ENCODE results near the gene LGR6.
A peak's percentile ranks its signal among the peaks of the same experiment; 100 is the strongest.

Gene LGR6

GRCh38 chr1:202204065-202204464 lies 10.5 kb downstream of the LGR6 start:
- no peaks in the 10 kb centered on the region for H3K9me2 ChIP-seq (replicated peaks; ENCODE audit: insufficient read depth, low read length)
- no peaks in the 10 kb centered on the region for H3K36me3 ChIP-seq (replicated peaks; ENCODE audit: insufficient read depth, low read length)
- no peak overlapping the region for H3K9ac ChIP-seq (ENCODE audit: low read length)
- H3K4me2 ChIP-seq (ENCODE audit: low read depth, low read length), result no peak overlapping the region
- H4K20me1 ChIP-seq (ENCODE audit: insufficient read depth, low read length), result no peaks in the 10 kb centered on the region
- DNase-seq, result no peak
- no peaks in the 10 kb centered on the region for H3F3A ChIP-seq (ENCODE audit: insufficient read depth, low read length)
- H2AFZ ChIP-seq (ENCODE audit: low read length), result no peak overlapping the region
- no peaks in the 10 kb centered on the region for H3K4me1 ChIP-seq (ENCODE audit: low read length)
- H3K27ac ChIP-seq (ENCODE audit: low read length), result no peak overlapping the region
- no peaks in the 10 kb centered on the region for H3K79me2 ChIP-seq (ENCODE audit: low read length)
- no peaks in the 10 kb centered on the region for H3K9me3 ChIP-seq (replicated peaks; ENCODE audit: insufficient read depth, low read length)
- TF ChIP-seq EZH2 (optimal IDR thresholded peaks at IDR 0.05; ENCODE audit: low read depth, low read length) (no peak), CTCF (IDR thresholded peaks at IDR 0.05; ENCODE audit: low read length) (no peak), EZH2phosphoT487 (IDR thresholded peaks at IDR 0.05; ENCODE audit: low read length) (no peak)
- H3K4me3 ChIP-seq (ENCODE audit: low read length), result no peak overlapping the region
- H3K27me3 ChIP-seq (replicated peaks; ENCODE audit: insufficient read depth, low read length), result peaks cover 36% of the 10 kb centered on the region

- H2AFZ ChIP-seq (ENCODE audit: low read length), result no peak overlapping the region
- no peak overlapping the region for H3K4me2 ChIP-seq (ENCODE audit: low read depth, low read length)
- no peak overlapping the region for H3K4me3 ChIP-seq (ENCODE audit: low read length)
- no peak for DNase-seq
- H4K20me1 ChIP-seq (ENCODE audit: insufficient read depth, low read length), result no peaks in the 10 kb centered on the region
- H3K9ac ChIP-seq (ENCODE audit: low read length), result no peak overlapping the region
- peak; percentile 57 for TF ChIP-seq CTCF (IDR thresholded peaks at IDR 0.05; ENCODE audit: low read length)
- no peak for TF ChIP-seq EZH2phosphoT487 (IDR thresholded peaks at IDR 0.05; ENCODE audit: low read length)
- H3F3A ChIP-seq (ENCODE audit: insufficient read depth, low read length), result no peaks in the 10 kb centered on the region
- H3K4me1 ChIP-seq (ENCODE audit: low read length), result no peaks in the 10 kb centered on the region
- H3K9me3 ChIP-seq (replicated peaks; ENCODE audit: insufficient read depth, low read length), result no peaks in the 10 kb centered on the region
- no peaks in the 10 kb centered on the region for H3K79me2 ChIP-seq (ENCODE audit: low read length)
- H3K9me2 ChIP-seq (replicated peaks; ENCODE audit: insufficient read depth, low read length), result no peaks in the 10 kb centered on the region
- H3K27me3 ChIP-seq (replicated peaks; ENCODE audit: insufficient read depth, low read length), result peaks cover 40% of the 10 kb centered on the region
- no peak overlapping the region for H3K27ac ChIP-seq (ENCODE audit: low read length)
- no peaks in the 10 kb centered on the region for H3K36me3 ChIP-seq (replicated peaks; ENCODE audit: insufficient read depth, low read length)
Observed at GRCh38 chr1:202205523-202206190, 12.1 kb downstream of the LGR6 start.

- H3K9me2 ChIP-seq (replicated peaks; ENCODE audit: insufficient read depth, low read length), result no peaks in the 10 kb centered on the region
- no peak overlapping the region for H3K9ac ChIP-seq (ENCODE audit: low read length)
- no peaks in the 10 kb centered on the region for H3K4me1 ChIP-seq (ENCODE audit: low read length)
- H2AFZ ChIP-seq (ENCODE audit: low read length), result no peak overlapping the region
- peak; percentile 16; the same call in 1 of the 2 replicates for TF ChIP-seq CTCF (IDR thresholded peaks at IDR 0.05; ENCODE audit: low read length)
- TF ChIP-seq EZH2 (optimal IDR thresholded peaks at IDR 0.05; ENCODE audit: low read depth, low read length), result no peak
- TF ChIP-seq EZH2phosphoT487 (IDR thresholded peaks at IDR 0.05; ENCODE audit: low read length), result no peak
- no peaks in the 10 kb centered on the region for H3F3A ChIP-seq (ENCODE audit: insufficient read depth, low read length)
- H3K4me2 ChIP-seq (ENCODE audit: low read depth, low read length), result no peak overlapping the region
- DNase-seq, result no peak
- no peak overlapping the region for H3K27ac ChIP-seq (ENCODE audit: low read length)
- no peaks in the 10 kb centered on the region for H3K9me3 ChIP-seq (replicated peaks; ENCODE audit: insufficient read depth, low read length)
- no peaks in the 10 kb centered on the region for H3K36me3 ChIP-seq (replicated peaks; ENCODE audit: insufficient read depth, low read length)
- no peaks in the 10 kb centered on the region for H3K79me2 ChIP-seq (ENCODE audit: low read length)
- no peak overlapping the region for H3K4me3 ChIP-seq (ENCODE audit: low read length)
- no peaks in the 10 kb centered on the region for H4K20me1 ChIP-seq (ENCODE audit: insufficient read depth, low read length)
- H3K27me3 ChIP-seq (replicated peaks; ENCODE audit: insufficient read depth, low read length), result peaks cover 38% of the 10 kb centered on the region
Observed at GRCh38 chr1:202207292-202207691, 13.7 kb downstream of the LGR6 start.

All from MM.1S (cell line).